GM23338 (cell line): ENCODE results near the gene OR6K3. TPM values are rescaled to one million over a fixed set of nuclear protein-coding genes. Genes with fewer than 3 reads are reported as not detected.
"Not testable (repeated sequence)": the region's sequence is repeated elsewhere in the genome, so short reads cannot be mapped to it uniquely, and the experiment has no call there.

ENCODE experiments used
- ATAC-seq: fragments of 200-7000 bp; cut with Tn5 transposase; 3 replicates; pipeline ENCODE4 v1.9.1; 2020
- DNase-seq: peaks from one replicate; pipeline ENCODE4 v3.0.0-alpha.2; 2015; ENCODE audit warnings: low spot score
- H2AFZ ChIP-seq: fragments of 200-600 bp; sonication (generic); 2 replicates; pipeline ENCODE4 v1.8.0; 2016; ENCODE audit warnings: antibody characterized with exemption, mild to moderate bottlenecking, moderate library complexity
- H3F3A ChIP-seq: fragments of 200-600 bp; sonication (generic); replicated peaks from 2 replicates; pipeline ENCODE4 v1.8.0; 2017; ENCODE audit warnings: antibody characterized with exemption, mixed run types, low read depth
- H3K27ac ChIP-seq: fragments of 200-600 bp; sonication (generic); 2 replicates; pipeline ENCODE4 v1.6.1; 2016; ENCODE audit warnings: low read depth
- H3K27me3 ChIP-seq: fragments of 200-600 bp; sonication (generic); 2 replicates; pipeline ENCODE4 v1.8.0; 2016; ENCODE audit warnings: mild to moderate bottlenecking, mixed run types, moderate library complexity; ENCODE audit not compliant: insufficient read depth
- H3K36me3 ChIP-seq: fragments of 200-600 bp; sonication (generic); 2 replicates; pipeline ENCODE4 v1.8.0; 2016; ENCODE audit warnings: mild to moderate bottlenecking; ENCODE audit not compliant: insufficient read depth
- H3K4me1 ChIP-seq: fragments of 200-600 bp; sonication (generic); 2 replicates; pipeline ENCODE4 v1.8.0; 2016; ENCODE audit warnings: mild to moderate bottlenecking, moderate library complexity; ENCODE audit not compliant: insufficient read depth
- H3K4me2 ChIP-seq: fragments of 200-600 bp; sonication (generic); 2 replicates; pipeline ENCODE4 v1.7.1; 2017; ENCODE audit warnings: mixed run types
- H3K4me3 ChIP-seq: fragments of 200-600 bp; sonication (generic); 2 replicates; pipeline ENCODE4 v1.6.1; 2016; ENCODE audit warnings: mixed run types
- H3K79me2 ChIP-seq: fragments of 200-600 bp; sonication (generic); replicated peaks from 2 replicates; pipeline ENCODE4 v1.8.0; 2017; ENCODE audit warnings: mild to moderate bottlenecking; ENCODE audit not compliant: insufficient read depth
- H3K9me2 ChIP-seq: fragments of 200-600 bp; sonication (generic); 2 replicates; pipeline ENCODE4 v1.8.0; 2017; ENCODE audit not compliant: insufficient read depth
- H4K20me1 ChIP-seq: fragments of 200-600 bp; sonication (generic); replicated peaks from 2 replicates; pipeline ENCODE4 v1.8.0; 2017; ENCODE audit warnings: mild to moderate bottlenecking; ENCODE audit not compliant: insufficient read depth
- H3K27ac Mint-ChIP-seq: 2 replicates; pipeline ENCODE4 v1.8.0; 2020; ENCODE audit warnings: inconsistent platforms, mild to moderate bottlenecking, moderate library complexity, mixed read lengths
- H3K27me3 Mint-ChIP-seq: 3 replicates; pipeline ENCODE4 v1.8.0; 2022; ENCODE audit warnings: low read depth, mild to moderate bottlenecking, moderate library complexity, mixed read lengths, inconsistent platforms; ENCODE audit not compliant: insufficient read depth, poor library complexity
- H3K36me3 Mint-ChIP-seq: 3 replicates; pipeline ENCODE4 v1.8.0; 2021; ENCODE audit warnings: low read depth, mild to moderate bottlenecking, inconsistent platforms, moderate library complexity, mixed read lengths
- H3K4me1 Mint-ChIP-seq: 3 replicates; pipeline ENCODE4 v1.8.0; 2020; ENCODE audit warnings: mild to moderate bottlenecking, inconsistent platforms, mixed read lengths
- H3K4me3 Mint-ChIP-seq: 3 replicates; pipeline ENCODE4 v1.8.0; 2021; ENCODE audit warnings: moderate library complexity, mild to moderate bottlenecking, inconsistent platforms, mixed read lengths
- H3K9me3 Mint-ChIP-seq: 3 replicates; pipeline ENCODE4 v1.8.0; 2020; ENCODE audit warnings: moderate library complexity, mild to moderate bottlenecking, inconsistent platforms, mixed read lengths
- CREB1 ChIP-seq: fragments of 250-450 bp; sonication (Bioruptor Pico); IDR thresholded peaks from 2 replicates; pipeline ENCODE4 v1.5.0; 2020; ENCODE audit warnings: low read depth, mild to moderate bottlenecking, moderate library complexity
- EZH2 ChIP-seq: fragments of 200-600 bp; sonication (generic); IDR thresholded peaks from one replicate; pipeline ENCODE4 v1.8.0; 2017; ENCODE audit warnings: antibody characterized with exemption, mild to moderate bottlenecking, low read depth; ENCODE audit not compliant: unreplicated experiment
- EZH2phosphoT487 ChIP-seq: fragments of 200-600 bp; sonication (generic); IDR thresholded peaks from one replicate; pipeline ENCODE4 v1.8.1; 2018; ENCODE audit warnings: antibody characterized with exemption; ENCODE audit not compliant: unreplicated experiment
- JUNB ChIP-seq: IDR thresholded peaks from one replicate; pipeline ENCODE4 v1.6.1; 2016; ENCODE audit warnings: antibody characterized with exemption; ENCODE audit not compliant: unreplicated experiment
- NANOG ChIP-seq: IDR thresholded peaks from 2 replicates; pipeline ENCODE4 v1.6.1; 2016; ENCODE audit warnings: antibody characterized with exemption, borderline replicate concordance
- ZNF331 ChIP-seq: fragments of 250-450 bp; sonication (Bioruptor Pico); IDR thresholded peaks from 2 replicates; pipeline ENCODE4 v1.5.0; 2020; ENCODE audit warnings: low read depth, mild to moderate bottlenecking, moderate library complexity
- polyA plus RNA-seq: library from polyadenylated mRNA; unstranded; fragments of >200 nt; fragmentation: Nextera tagmentation; extraction: Ambion mirVana; gene quantifications from 2 replicates; pipeline ENCODE4 v1.2.1, GENCODE V29; 2016
- total RNA-seq: library from RNA; depleted of rRNA; stranded (reverse); fragments of >200 nt; shearing (Covaris generic); gene quantifications from 2 replicates; pipeline ENCODE4 v1.2.3, GENCODE V29; 2014
- TF ChIP-seq, protein P1 (sequence below), 2 experiments: fragments of 200-600 bp in 1 of 2; sonication (generic) in 1 of 2; conservative IDR thresholded peaks; 2 replicates each; pipeline versions ENCODE4 v1.5.1 to v1.6.1; 2016 to 2017; ENCODE audit warnings: antibody characterized with exemption in 2 of 2, low read depth in 2 of 2, mild to moderate bottlenecking in 2 of 2, moderate library complexity in 1 of 2

OR6K3 gene
- total and polyA plus RNA-seq, 2 experiments from 2014 or later = not detected

DNA sequence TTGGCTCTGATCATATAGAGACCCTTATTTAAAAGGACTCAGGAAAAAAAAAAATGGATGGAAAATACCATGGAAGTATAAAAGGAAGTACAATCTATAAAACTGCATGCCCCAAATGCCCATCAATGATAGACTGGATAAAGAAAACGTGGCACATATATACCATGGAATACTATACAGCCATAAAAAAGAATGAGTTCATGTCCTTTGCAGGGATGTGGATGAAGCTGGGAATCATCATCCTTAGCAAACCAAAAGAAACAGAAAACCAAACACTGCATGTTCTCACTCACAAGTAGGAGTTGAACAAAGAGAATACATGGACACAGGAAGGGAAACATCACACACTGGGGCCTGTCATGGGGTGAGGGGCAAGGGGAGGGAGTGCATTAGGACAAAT is 29.4 kb downstream of the OR6K3 start:
- H3K36me3 Mint-ChIP-seq, H3K27ac Mint-ChIP-seq, H3K27ac ChIP-seq, H3K4me3 Mint-ChIP-seq, H4K20me1 ChIP-seq, H3K9me2 ChIP-seq, H3K9me3 Mint-ChIP-seq, H3F3A ChIP-seq, H3K4me3 ChIP-seq, ATAC-seq, H3K36me3 ChIP-seq, H3K79me2 ChIP-seq, H3K27me3 ChIP-seq, H3K27me3 Mint-ChIP-seq, H3K4me2 ChIP-seq, H3K4me1 Mint-ChIP-seq, DNase-seq, H3K4me1 ChIP-seq, H2AFZ ChIP-seq: not testable (repeated sequence)

DNA sequence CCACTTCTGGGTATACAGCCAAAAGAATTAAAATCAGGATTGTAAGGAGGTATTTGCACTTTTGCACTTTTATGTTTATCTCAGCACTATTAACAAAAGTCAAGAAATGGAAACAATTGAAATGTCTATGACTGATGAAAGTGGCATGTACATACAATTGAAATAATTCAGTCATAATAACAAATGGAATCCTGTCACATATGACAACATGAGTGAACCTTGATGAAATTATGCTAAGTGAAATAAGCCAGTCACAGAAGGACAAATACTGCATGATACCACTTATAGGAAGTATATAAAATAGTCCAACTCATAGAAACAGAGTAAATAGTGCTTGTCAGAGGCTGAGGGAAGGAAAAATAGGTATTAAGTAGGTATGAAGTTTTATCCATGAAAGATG is 30.6 kb downstream of the OR6K3 start:
- no peaks in the 10 kb centered on the region for H3K79me2 ChIP-seq
- H3K27ac Mint-ChIP-seq = no peak overlapping the region
- H3K27ac ChIP-seq = no peak overlapping the region
- no peak for ATAC-seq
- H3K4me3 ChIP-seq = no peak overlapping the region
- no peak for DNase-seq
- H3K4me2 ChIP-seq = no peak overlapping the region
- no peaks in the 10 kb centered on the region for H3F3A ChIP-seq
- no peaks in the 10 kb centered on the region for H3K4me1 Mint-ChIP-seq
- H3K9me3 Mint-ChIP-seq = no peaks in the 10 kb centered on the region
- H3K9me2 ChIP-seq = no peaks in the 10 kb centered on the region
- H3K27me3 ChIP-seq = no peaks in the 10 kb centered on the region
- H3K4me1 ChIP-seq = no peaks in the 10 kb centered on the region
- no peak overlapping the region for H3K4me3 Mint-ChIP-seq
- no peak overlapping the region for H2AFZ ChIP-seq
- TF ChIP-seq EZH2 (no peak), JUNB (no peak), NANOG (no peak), EZH2phosphoT487 (no peak), CREB1 (no peak)
- TF ChIP-seq, protein P1, sequence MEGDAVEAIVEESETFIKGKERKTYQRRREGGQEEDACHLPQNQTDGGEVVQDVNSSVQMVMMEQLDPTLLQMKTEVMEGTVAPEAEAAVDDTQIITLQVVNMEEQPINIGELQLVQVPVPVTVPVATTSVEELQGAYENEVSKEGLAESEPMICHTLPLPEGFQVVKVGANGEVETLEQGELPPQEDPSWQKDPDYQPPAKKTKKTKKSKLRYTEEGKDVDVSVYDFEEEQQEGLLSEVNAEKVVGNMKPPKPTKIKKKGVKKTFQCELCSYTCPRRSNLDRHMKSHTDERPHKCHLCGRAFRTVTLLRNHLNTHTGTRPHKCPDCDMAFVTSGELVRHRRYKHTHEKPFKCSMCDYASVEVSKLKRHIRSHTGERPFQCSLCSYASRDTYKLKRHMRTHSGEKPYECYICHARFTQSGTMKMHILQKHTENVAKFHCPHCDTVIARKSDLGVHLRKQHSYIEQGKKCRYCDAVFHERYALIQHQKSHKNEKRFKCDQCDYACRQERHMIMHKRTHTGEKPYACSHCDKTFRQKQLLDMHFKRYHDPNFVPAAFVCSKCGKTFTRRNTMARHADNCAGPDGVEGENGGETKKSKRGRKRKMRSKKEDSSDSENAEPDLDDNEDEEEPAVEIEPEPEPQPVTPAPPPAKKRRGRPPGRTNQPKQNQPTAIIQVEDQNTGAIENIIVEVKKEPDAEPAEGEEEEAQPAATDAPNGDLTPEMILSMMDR (conservative IDR thresholded peaks at IDR 0.05; ENCODE audit: low read depth in 2 of 2) = no peak
- no peaks in the 10 kb centered on the region for H4K20me1 ChIP-seq
- no peaks in the 10 kb centered on the region for H3K36me3 Mint-ChIP-seq
- no peaks in the 10 kb centered on the region for H3K27me3 Mint-ChIP-seq
- no peaks in the 10 kb centered on the region for H3K36me3 ChIP-seq

DNA sequence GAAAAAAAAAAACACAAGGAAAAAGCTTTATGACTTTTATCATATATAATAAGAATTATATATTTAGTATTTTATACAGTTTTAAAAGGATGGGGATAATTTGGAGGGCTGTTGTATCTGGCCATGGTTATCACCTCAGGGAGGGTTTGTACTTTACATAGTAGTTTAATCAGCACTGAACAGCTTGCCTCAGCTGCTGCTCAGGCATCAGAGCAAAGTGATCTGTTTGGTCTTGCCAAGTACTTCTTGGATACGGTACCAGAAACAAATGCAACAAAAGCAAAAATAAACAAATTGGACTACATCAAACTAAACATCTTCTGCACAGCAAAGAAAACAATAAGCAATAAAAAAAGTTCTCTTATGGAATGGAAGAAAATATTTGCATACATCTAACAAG is 31.4 kb downstream of the OR6K3 start:
- Histone ChIP-seq H3K4me1 (no peaks in the 10 kb centered on the region), H3K4me2 (no peak overlapping the region), H3K4me3 (no peak overlapping the region), H3K9me2 (no peaks in the 10 kb centered on the region), H4K20me1 (no peaks in the 10 kb centered on the region), H3K27me3 (no peaks in the 10 kb centered on the region), H2AFZ (no peak overlapping the region), H3K79me2 (no peaks in the 10 kb centered on the region), H3K36me3 (no peaks in the 10 kb centered on the region), H3F3A (no peaks in the 10 kb centered on the region), H3K27ac (no peak overlapping the region)
- H3K9me3 Mint-ChIP-seq = no peaks in the 10 kb centered on the region
- H3K27ac Mint-ChIP-seq = no peak overlapping the region
- ATAC-seq (no peak), DNase-seq (no peak)
- H3K4me1 Mint-ChIP-seq = no peaks in the 10 kb centered on the region
- H3K27me3 Mint-ChIP-seq = no peaks in the 10 kb centered on the region
- TF ChIP-seq JUNB (no peak), ZNF331 (no peak), EZH2phosphoT487 (no peak)
- no peaks in the 10 kb centered on the region for H3K36me3 Mint-ChIP-seq
- H3K4me3 Mint-ChIP-seq = no peak overlapping the region

DNA sequence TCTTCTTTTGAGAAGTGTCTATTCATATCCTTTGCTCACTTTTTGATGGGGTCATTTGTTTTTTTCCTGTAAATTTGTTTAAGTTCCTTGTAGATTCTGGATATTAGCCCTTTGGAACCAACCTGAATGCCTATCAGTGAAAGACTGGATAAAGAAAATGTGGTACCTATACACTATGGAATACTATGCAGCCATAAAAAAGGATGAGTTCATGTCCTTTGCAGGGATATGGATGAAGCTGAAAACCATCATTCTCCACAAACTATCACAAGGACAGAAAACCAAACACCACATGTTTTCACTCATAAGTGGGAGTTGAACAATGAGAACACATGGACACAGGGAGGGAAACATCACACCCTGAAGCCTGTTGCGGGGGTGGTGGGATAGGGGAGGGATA is 32.2 kb downstream of the OR6K3 start:
- not testable (repeated sequence) for H3K4me2 ChIP-seq, H3K27me3 Mint-ChIP-seq

More for the DNA sequence above, 32.2 kb downstream of the OR6K3 start:
- H2AFZ ChIP-seq, H3K4me3 Mint-ChIP-seq, H3K36me3 Mint-ChIP-seq, H3K9me3 Mint-ChIP-seq, H3K4me1 ChIP-seq, H3K27ac ChIP-seq, H3K9me2 ChIP-seq, H3K27me3 ChIP-seq, H3K4me3 ChIP-seq, H3K27ac Mint-ChIP-seq, ATAC-seq, H3K36me3 ChIP-seq, H3K79me2 ChIP-seq, DNase-seq, H3F3A ChIP-seq, H3K4me1 Mint-ChIP-seq, H4K20me1 ChIP-seq: not testable (repeated sequence)
